Activated T-helper 2 cell treated with anti-CD3 and anti-CD28 coated beads, Interferon-gamma antibody, Interleukin-2, Interleukin-4, amounts not matched to agents 10 μg/mL and 5 μg/mL and 100 μg/mL, durations not matched to agents 14 hours and 24 hours and 36 hours (primary cell): ENCODE data around the gene ABI1. TPM values are rescaled to one million over a fixed set of nuclear protein-coding genes. Genes with fewer than 3 reads are reported as not detected.
"Not testable (repeated sequence)": the region's sequence is repeated elsewhere in the genome, so short reads cannot be mapped to it uniquely, and the experiment has no call there.

Source experiments
- DNase-seq: peaks from one replicate; pipeline ENCODE4 v3.0.0; 2021; ENCODE audit warnings: low spot score
- H3K27ac Mint-ChIP-seq: one replicate; pipeline ENCODE4 v1.8.0; 2021; ENCODE audit warnings: mixed read lengths
- H3K27me3 Mint-ChIP-seq: one replicate; pipeline ENCODE4 v1.8.0; 2021; ENCODE audit warnings: low read depth, mixed read lengths
- H3K36me3 Mint-ChIP-seq: one replicate; pipeline ENCODE4 v1.8.0; 2021; ENCODE audit warnings: low read depth, mixed read lengths
- H3K4me1 Mint-ChIP-seq: one replicate; pipeline ENCODE4 v1.8.0; 2021; ENCODE audit warnings: low read depth, mixed read lengths
- H3K4me3 Mint-ChIP-seq: one replicate; pipeline ENCODE4 v1.8.0; 2021; ENCODE audit warnings: low read depth, mild to moderate bottlenecking, moderate library complexity, mixed read lengths
- H3K9me3 Mint-ChIP-seq: one replicate; pipeline ENCODE4 v1.8.0; 2021; ENCODE audit warnings: mixed read lengths
- intact Hi-C: fragments of 100-400 bp; cut with micrococcal nuclease; formaldehyde crosslinking; loops from one replicate; pipeline ENCODE4 v1.15.1; 2023
- total RNA-seq: library from RNA; stranded (reverse); gene quantifications from 2 replicates; pipeline ENCODE4 v1.2.3, GENCODE V29; 2022

The ABI1 gene
- total RNA-seq, 1 donor from 2014 or later: 50.1 TPM

GRCh38 chr10:26863351-26864076 lies 2.8 kb upstream of the ABI1 start:
- no peak overlapping the region for H3K4me3 Mint-ChIP-seq
- DNase-seq: no peak
- H3K36me3 Mint-ChIP-seq: no peaks in the 10 kb centered on the region
- no peaks in the 10 kb centered on the region for H3K9me3 Mint-ChIP-seq
- H3K27me3 Mint-ChIP-seq: peaks cover 18% of the 10 kb centered on the region
- intact Hi-C loops: no loop called here
- H3K4me1 Mint-ChIP-seq: peaks cover 18% of the 10 kb centered on the region
- no peak overlapping the region for H3K27ac Mint-ChIP-seq

- peaks cover 5% of the 10 kb centered on the region for H3K36me3 Mint-ChIP-seq
- H3K4me3 Mint-ChIP-seq: peak overlapping the region; percentile 93
- no peaks in the 10 kb centered on the region for H3K9me3 Mint-ChIP-seq
- peak overlapping the region; percentile 98 for H3K27ac Mint-ChIP-seq
- no peak for DNase-seq
- peaks cover 30% of the 10 kb centered on the region for H3K4me1 Mint-ChIP-seq
- H3K27me3 Mint-ChIP-seq: peaks cover 13% of the 10 kb centered on the region
- intact Hi-C loops: loop anchor here (1.0 to 2.0 kb wide), 8 partner anchors 21 to 1671 kb away; partner anchors contain the start of genes MASTL, PDSS1, WAC and YME1L1
Measured at GRCh38 chr10:26861205-26861998, 644 bp upstream of the ABI1 start.

- H3K27ac Mint-ChIP-seq: peak overlapping the region; percentile 95
- intact Hi-C loops: loop anchor here (1.0 to 2.0 kb wide), 8 partner anchors 23 to 1673 kb away; partner anchors contain the start of genes ANKRD26, MASTL, WAC and YME1L1
- peaks cover 5% of the 10 kb centered on the region for H3K36me3 Mint-ChIP-seq
- H3K4me1 Mint-ChIP-seq: peaks cover 30% of the 10 kb centered on the region
- no peaks in the 10 kb centered on the region for H3K9me3 Mint-ChIP-seq
- peak overlapping the region; percentile 97 for H3K4me3 Mint-ChIP-seq
- peak; percentile 51 for DNase-seq
- H3K27me3 Mint-ChIP-seq: peaks cover 10% of the 10 kb centered on the region
Measured at GRCh38 chr10:26860102-26860442, 686 bp downstream of the ABI1 start.

GRCh38 chr10:26859241-26860101 lies 1.3 kb downstream of the ABI1 start:
- peak overlapping the region; percentile 95 for H3K27ac Mint-ChIP-seq
- peaks cover 34% of the 10 kb centered on the region for H3K4me1 Mint-ChIP-seq
- peaks cover 10% of the 10 kb centered on the region for H3K27me3 Mint-ChIP-seq
- intact Hi-C loops: loop anchor here (1.0 to 5.0 kb wide), 10 partner anchors 15 to 1673 kb away; partner anchors contain the start of genes ANKRD26, MASTL, WAC and YME1L1
- peak overlapping the region; percentile 97 for H3K4me3 Mint-ChIP-seq
- no peaks in the 10 kb centered on the region for H3K9me3 Mint-ChIP-seq
- H3K36me3 Mint-ChIP-seq: peaks cover 8% of the 10 kb centered on the region
- no peak for DNase-seq

- H3K4me3 Mint-ChIP-seq: peak overlapping the region; percentile 97
- H3K27me3 Mint-ChIP-seq: peaks cover 10% of the 10 kb centered on the region
- intact Hi-C loops: loop anchor here (2.0 to 5.0 kb wide), 2 partner anchors 14 to 76 kb away; no protein-coding TSS in a partner anchor
- DNase-seq: no peak
- peaks cover 13% of the 10 kb centered on the region for H3K36me3 Mint-ChIP-seq
- peaks cover 41% of the 10 kb centered on the region for H3K4me1 Mint-ChIP-seq
- H3K9me3 Mint-ChIP-seq: no peaks in the 10 kb centered on the region
- H3K27ac Mint-ChIP-seq: peak overlapping the region; percentile 86
Measured at GRCh38 chr10:26858707-26859034, 2.1 kb downstream of the ABI1 start.

GRCh38 chr10:26857991-26858706 lies 2.6 kb downstream of the ABI1 start:
- peaks cover 5% of the 10 kb centered on the region for H3K27me3 Mint-ChIP-seq
- peak overlapping the region; percentile 97 for H3K4me3 Mint-ChIP-seq
- intact Hi-C loops: loop anchor here (2.0 to 5.0 kb wide), 2 partner anchors 13 to 76 kb away; no protein-coding TSS in a partner anchor
- no peak for DNase-seq
- no peaks in the 10 kb centered on the region for H3K9me3 Mint-ChIP-seq
- H3K36me3 Mint-ChIP-seq: peaks cover 14% of the 10 kb centered on the region
- peaks cover 41% of the 10 kb centered on the region for H3K4me1 Mint-ChIP-seq
- peak overlapping the region; percentile 51 for H3K27ac Mint-ChIP-seq

GRCh38 chr10:26857553-26857952 lies 3.2 kb downstream of the ABI1 start:
- intact Hi-C loops: loop anchor here (5.0 kb wide), 1 partner anchor 75 kb away; no protein-coding TSS in a partner anchor
- not testable (repeated sequence) for H3K9me3 Mint-ChIP-seq, H3K27me3 Mint-ChIP-seq, DNase-seq, H3K27ac Mint-ChIP-seq
- peak overlapping the region; percentile 97 for H3K4me3 Mint-ChIP-seq
- peaks cover 14% of the 10 kb centered on the region for H3K36me3 Mint-ChIP-seq
- peaks cover 41% of the 10 kb centered on the region for H3K4me1 Mint-ChIP-seq

- H3K36me3 Mint-ChIP-seq: peaks cover 25% of the 10 kb centered on the region
- DNase-seq: no peak
- peaks cover 40% of the 10 kb centered on the region for H3K4me1 Mint-ChIP-seq
- no peak overlapping the region for H3K4me3 Mint-ChIP-seq
- H3K9me3 Mint-ChIP-seq: no peaks in the 10 kb centered on the region
- intact Hi-C loops: loop anchor here (5.0 kb wide), 1 partner anchor 73 kb away; no protein-coding TSS in a partner anchor
- no peaks in the 10 kb centered on the region for H3K27me3 Mint-ChIP-seq
- H3K27ac Mint-ChIP-seq: no peak overlapping the region
Measured at GRCh38 chr10:26855186-26855585, 5.6 kb downstream of the ABI1 start.

- no peaks in the 10 kb centered on the region for H3K9me3 Mint-ChIP-seq
- no peak for DNase-seq
- peaks cover 25% of the 10 kb centered on the region for H3K36me3 Mint-ChIP-seq
- no peak overlapping the region for H3K27ac Mint-ChIP-seq
- H3K4me1 Mint-ChIP-seq: peaks cover 40% of the 10 kb centered on the region
- no peak overlapping the region for H3K4me3 Mint-ChIP-seq
- intact Hi-C loops: no loop called here
- no peaks in the 10 kb centered on the region for H3K27me3 Mint-ChIP-seq
Measured at GRCh38 chr10:26854524-26854923, 6.2 kb downstream of the ABI1 start.

GRCh38 chr10:26844396-26844975 lies 16.3 kb downstream of the ABI1 start:
- Mint-ChIP-seq H3K27me3 (no peaks in the 10 kb centered on the region), H3K9me3 (peaks cover 7% of the 10 kb centered on the region), H3K36me3 (peaks cover 28% of the 10 kb centered on the region), H3K4me1 (peaks cover 47% of the 10 kb centered on the region), H3K4me3 (no peak overlapping the region), H3K27ac (peak overlapping the region; percentile 43)
- no peak for DNase-seq
- intact Hi-C loops: loop anchor here (2.0 kb wide), 1 partner anchor 14 kb away; no protein-coding TSS in a partner anchor

GRCh38 chr10:26843736-26844135 lies 17.0 kb downstream of the ABI1 start:
- Mint-ChIP-seq H3K36me3 (peaks cover 31% of the 10 kb centered on the region), H3K9me3 (peaks cover 7% of the 10 kb centered on the region), H3K4me3 (no peak overlapping the region), H3K4me1 (peaks cover 48% of the 10 kb centered on the region), H3K27ac (no peak overlapping the region), H3K27me3 (no peaks in the 10 kb centered on the region)
- intact Hi-C loops: loop anchor here (2.0 kb wide), 1 partner anchor 15 kb away; no protein-coding TSS in a partner anchor
- DNase-seq: no peak
